Right lobe of liver (tissue), 4 donors: ENCODE results near the gene TOR1AIP1.

Experiments used
- CTCF ChIP-seq, 4 donors: fragments of 200-600 bp in 3 of 4; fragments of 450-650 bp in 1 of 4; IDR thresholded peaks; one replicate each; pipeline versions ENCODE4 v1.5.1 to v1.8.0; 2016 to 2022; ENCODE audit warnings: antibody characterized with exemption in 4 of 4, mild to moderate bottlenecking in 2 of 4
- POLR2A ChIP-seq: fragments of 450-650 bp; IDR thresholded peaks from one replicate; pipeline ENCODE4 v1.6.1; 2017; ENCODE audit warnings: antibody characterized with exemption, mild to moderate bottlenecking
- donor health status: DM: no; HTN: no; CAD: no.
- donor health status: DM: no; HTN: no; CAD: no.
- donor health status: DM: no; HTN: yes; CAD: no.

GRCh38 chr1:179889589-179889988 is 7.5 kb downstream of the TOR1AIP1 start:
- TF ChIP-seq CTCF (IDR thresholded peaks at IDR 0.05) (no peak), POLR2A (no peak)
